Activated T-cell treated with anti-CD3 and anti-CD28 coated beads, Interleukin-2, amount 50 U/mL, for 4 hours (primary cell): ENCODE results near the gene FAP. TPM values are rescaled to one million over a fixed set of nuclear protein-coding genes. Genes with fewer than 3 reads are reported as not detected.

Source experiments
- ATAC-seq, 2 donors: fragments of 200-7000 bp; cut with Tn5 transposase; one replicate each; pipeline ENCODE4 v1.10.0; 2021
- DNase-seq: peaks from one replicate; pipeline ENCODE4 v3.0.0-alpha.2; 2020
- H3K27me3 Mint-ChIP-seq: one replicate; pipeline ENCODE4 v1.8.0; 2021; ENCODE audit warnings: low read depth, mixed read lengths
- H3K36me3 Mint-ChIP-seq: one replicate; pipeline ENCODE4 v1.8.0; 2022; ENCODE audit warnings: mixed read lengths; ENCODE audit not compliant: insufficient read depth
- H3K4me1 Mint-ChIP-seq: one replicate; pipeline ENCODE4 v1.8.0; 2021; ENCODE audit warnings: low read depth, mixed read lengths
- H3K4me3 Mint-ChIP-seq: one replicate; pipeline ENCODE4 v1.8.0; 2021; ENCODE audit warnings: mild to moderate bottlenecking, moderate library complexity, mixed read lengths
- H3K9me3 Mint-ChIP-seq: one replicate; pipeline ENCODE4 v1.8.0; 2021; ENCODE audit warnings: mixed read lengths
- total RNA-seq, 3 donors: library from RNA; stranded (reverse); gene quantifications; one replicate each; pipeline ENCODE4 v1.2.1, GENCODE V29; 2021

FAP gene
- total RNA-seq, 3 donors from 2014 or later: not detected

DNA sequence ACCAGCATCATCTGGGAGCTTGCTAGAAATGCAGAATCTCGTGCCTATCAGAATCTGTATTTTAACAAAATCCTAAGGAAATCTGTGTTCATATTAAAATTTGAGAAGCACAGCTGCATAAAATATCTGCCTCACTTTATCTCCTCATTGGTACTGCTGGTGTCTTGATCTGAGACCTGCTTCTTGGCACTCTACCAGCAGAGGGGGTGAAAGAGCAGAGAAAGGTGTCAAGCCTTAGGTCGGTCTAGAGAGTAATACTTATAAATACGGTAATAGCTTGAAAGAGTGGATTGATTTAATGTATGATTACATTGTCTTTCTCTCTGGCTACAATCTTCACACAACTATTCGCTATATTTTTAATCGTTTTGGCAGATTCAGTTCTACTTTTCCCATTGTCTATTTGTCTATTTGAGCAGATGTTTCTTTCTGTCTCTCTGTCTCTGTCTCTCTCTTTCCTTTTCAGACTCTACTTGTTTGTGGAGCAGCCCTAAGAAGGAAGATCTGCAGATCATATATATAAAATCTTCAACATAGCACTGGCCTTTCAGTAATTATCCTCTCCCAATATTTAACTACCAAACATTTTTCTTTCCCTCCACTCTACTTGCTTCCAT, 89.5 kb downstream of the FAP start:
- H3K4me3 Mint-ChIP-seq: no peak overlapping the region
- H3K9me3 Mint-ChIP-seq: no peaks in the 10 kb centered on the region
- DNase-seq: peak; percentile 48
- peak; percentile 86 to 93 for ATAC-seq
- peaks cover 15% of the 10 kb centered on the region for H3K27me3 Mint-ChIP-seq
- peaks cover 3% of the 10 kb centered on the region for H3K4me1 Mint-ChIP-seq
- H3K36me3 Mint-ChIP-seq: no peaks in the 10 kb centered on the region

DNA sequence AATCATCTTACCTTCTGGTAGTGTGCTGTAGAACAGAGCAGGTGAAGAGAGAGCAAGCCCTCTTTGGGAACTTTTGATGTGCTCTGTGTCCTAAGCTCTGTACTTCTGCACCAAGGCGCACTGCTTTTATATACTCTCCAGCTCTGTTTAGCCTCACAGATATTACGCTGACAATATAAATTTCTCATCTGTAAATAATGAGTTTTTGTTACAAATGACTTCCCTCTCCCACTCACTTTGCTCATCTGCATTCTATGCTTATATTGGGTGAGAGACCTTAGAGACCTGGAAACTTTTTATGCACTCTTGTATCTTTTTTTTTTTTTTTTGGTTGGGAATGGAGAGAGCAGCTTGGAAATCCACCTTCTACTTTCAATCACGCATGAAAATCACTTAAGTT, 91.1 kb downstream of the FAP start, which contains the start of gene GCG:
TSS of gene GCG (minus strand) at position 101 of the 400 bp plus-strand sequence. CDS start 3,069 bp downstream, outside the sequence.
- H3K9me3 Mint-ChIP-seq: no peaks in the 10 kb centered on the region
- ATAC-seq (no peak), DNase-seq (no peak)
- peaks cover 22% of the 10 kb centered on the region for H3K27me3 Mint-ChIP-seq
- H3K4me3 Mint-ChIP-seq: no peak within 1 kb of the TSS
- peaks cover 3% of the 10 kb centered on the region for H3K4me1 Mint-ChIP-seq
- no peaks in the 10 kb centered on the region for H3K36me3 Mint-ChIP-seq

DNA sequence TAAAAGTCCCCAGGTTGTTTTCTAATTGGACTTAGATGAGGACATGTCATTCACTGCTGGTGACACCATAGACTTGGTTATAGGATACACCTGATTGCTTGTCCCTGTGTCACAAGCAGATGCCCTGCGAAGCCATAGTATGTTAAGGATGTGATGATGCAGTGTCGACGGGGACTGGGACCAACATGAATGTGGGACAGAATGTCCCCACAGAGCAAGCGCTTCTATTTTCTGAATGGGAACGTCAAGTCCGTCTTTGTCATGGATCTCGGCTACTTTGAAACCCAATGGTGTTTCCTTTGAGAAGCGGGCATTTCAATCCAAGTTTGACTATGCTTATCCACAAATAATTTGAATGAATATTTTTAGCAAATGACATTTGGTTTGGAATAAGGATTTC, 93.3 kb downstream of the FAP start:
- DNase-seq: no peak
- H3K36me3 Mint-ChIP-seq: no peaks in the 10 kb centered on the region
- ATAC-seq: no peak
- no peaks in the 10 kb centered on the region for H3K9me3 Mint-ChIP-seq
- H3K27me3 Mint-ChIP-seq: peaks cover 30% of the 10 kb centered on the region
- H3K4me1 Mint-ChIP-seq: peaks cover 3% of the 10 kb centered on the region
- H3K4me3 Mint-ChIP-seq: no peak overlapping the region

GRCh38 chr2:162149466-162149865, 93.8 kb downstream of the FAP start:
- Mint-ChIP-seq H3K4me1 (peaks cover 3% of the 10 kb centered on the region), H3K9me3 (no peaks in the 10 kb centered on the region), H3K4me3 (no peak overlapping the region), H3K36me3 (no peaks in the 10 kb centered on the region), H3K27me3 (peaks cover 32% of the 10 kb centered on the region)
- ATAC-seq (no peak), DNase-seq (no peak)

- Mint-ChIP-seq H3K36me3 (no peaks in the 10 kb centered on the region), H3K27me3 (peaks cover 32% of the 10 kb centered on the region), H3K4me1 (peaks cover under 1% of the 10 kb centered on the region), H3K4me3 (no peak overlapping the region), H3K9me3 (no peaks in the 10 kb centered on the region)
- no peak for ATAC-seq
- no peak for DNase-seq
These were observed 94.3 kb downstream of the FAP start for GRCh38 chr2:162148956-162149355.

DNA sequence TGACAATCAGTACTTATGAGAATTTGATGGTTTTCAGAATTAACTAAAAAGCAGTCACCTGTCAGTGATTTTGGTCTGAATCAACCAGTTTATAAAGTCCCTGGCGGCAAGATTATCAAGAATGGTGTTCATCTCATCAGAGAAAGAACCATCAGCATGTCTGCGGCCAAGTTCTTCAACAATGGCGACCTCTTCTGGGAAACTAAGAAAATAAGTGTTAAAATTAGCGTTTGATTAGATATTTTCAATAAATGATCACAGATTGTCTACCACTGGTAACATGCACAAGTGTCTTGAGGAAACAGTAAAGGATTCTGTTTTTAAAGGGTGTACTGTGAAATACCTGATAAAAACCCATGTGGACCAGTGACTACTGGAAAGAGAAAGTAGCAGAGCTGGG, 99.3 kb downstream of the FAP start:
- Mint-ChIP-seq H3K27me3 (peaks cover 32% of the 10 kb centered on the region), H3K9me3 (no peaks in the 10 kb centered on the region), H3K4me1 (no peaks in the 10 kb centered on the region), H3K36me3 (no peaks in the 10 kb centered on the region), H3K4me3 (no peak overlapping the region)
- ATAC-seq (no peak), DNase-seq (no peak)

GRCh38 chr2:162138310-162138709, 104.9 kb downstream of the FAP start:
- Mint-ChIP-seq H3K9me3 (no peaks in the 10 kb centered on the region), H3K36me3 (no peaks in the 10 kb centered on the region), H3K4me3 (no peak overlapping the region), H3K27me3 (peaks cover 18% of the 10 kb centered on the region), H3K4me1 (no peaks in the 10 kb centered on the region)
- ATAC-seq (no peak), DNase-seq (no peak)

- DNase-seq (no peak), ATAC-seq (no peak)
- Mint-ChIP-seq H3K4me3 (no peak overlapping the region), H3K27me3 (no peaks in the 10 kb centered on the region), H3K9me3 (no peaks in the 10 kb centered on the region), H3K36me3 (no peaks in the 10 kb centered on the region), H3K4me1 (peaks cover 9% of the 10 kb centered on the region)
These were observed 115.8 kb downstream of the FAP start for GRCh38 chr2:162127422-162127821.

- no peak for ATAC-seq
- no peak overlapping the region for H3K4me3 Mint-ChIP-seq
- no peaks in the 10 kb centered on the region for H3K36me3 Mint-ChIP-seq
- no peak for DNase-seq
- no peaks in the 10 kb centered on the region for H3K9me3 Mint-ChIP-seq
- H3K4me1 Mint-ChIP-seq: peaks cover 9% of the 10 kb centered on the region
- no peaks in the 10 kb centered on the region for H3K27me3 Mint-ChIP-seq
These were observed 116.7 kb downstream of the FAP start for GRCh38 chr2:162126527-162126926.

DNA sequence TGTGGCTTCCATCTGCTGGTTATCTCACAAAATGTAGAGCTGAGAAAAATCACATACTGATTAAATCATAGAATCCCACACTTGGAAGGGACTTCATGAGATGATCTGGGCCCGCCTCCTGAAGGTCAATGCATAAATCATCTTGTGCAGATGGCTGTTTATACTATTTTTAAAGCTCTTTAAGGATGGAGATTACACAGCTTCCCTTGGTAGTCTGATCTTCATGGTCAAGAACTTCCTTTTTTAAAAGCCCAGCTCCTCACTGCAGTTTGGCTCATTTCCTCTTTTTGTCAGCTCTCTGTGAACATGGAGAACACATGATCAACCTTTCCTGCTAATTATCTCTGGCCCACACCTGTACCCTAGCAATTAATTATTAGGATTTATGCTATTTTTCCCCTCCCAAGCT, 117.1 kb downstream of the FAP start:
- Mint-ChIP-seq H3K9me3 (no peaks in the 10 kb centered on the region), H3K4me3 (no peak overlapping the region)
- DNase-seq: no peak

DNA sequence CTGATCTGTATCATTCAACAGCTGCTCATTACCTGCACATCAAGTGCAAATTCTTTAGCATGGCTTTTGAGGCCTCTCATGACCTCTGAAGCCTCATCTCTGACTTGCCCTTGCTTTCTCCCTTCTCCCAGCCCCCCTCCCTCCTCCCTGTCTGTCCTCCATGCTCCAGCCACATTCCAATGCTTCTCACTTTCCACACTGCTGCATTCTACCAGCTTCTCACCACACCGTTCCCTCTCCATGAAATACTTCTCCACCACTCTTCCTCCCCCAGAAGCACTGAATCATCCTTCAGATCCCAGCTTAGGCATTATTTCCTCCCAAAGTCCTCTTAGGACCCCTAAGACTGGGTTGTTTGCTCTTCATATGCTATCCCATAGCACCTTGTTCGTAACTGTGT, 118.1 kb downstream of the FAP start:
- Mint-ChIP-seq H3K36me3 (no peaks in the 10 kb centered on the region), H3K4me3 (no peak overlapping the region), H3K9me3 (no peaks in the 10 kb centered on the region), H3K27me3 (no peaks in the 10 kb centered on the region), H3K4me1 (peaks cover 9% of the 10 kb centered on the region)
- DNase-seq: no peak
- ATAC-seq: no peak

More for the DNA sequence above, 117.1 kb downstream of the FAP start:
- ATAC-seq: no peak
- Mint-ChIP-seq H3K27me3 (no peaks in the 10 kb centered on the region), H3K36me3 (no peaks in the 10 kb centered on the region), H3K4me1 (peaks cover 9% of the 10 kb centered on the region)

DNA sequence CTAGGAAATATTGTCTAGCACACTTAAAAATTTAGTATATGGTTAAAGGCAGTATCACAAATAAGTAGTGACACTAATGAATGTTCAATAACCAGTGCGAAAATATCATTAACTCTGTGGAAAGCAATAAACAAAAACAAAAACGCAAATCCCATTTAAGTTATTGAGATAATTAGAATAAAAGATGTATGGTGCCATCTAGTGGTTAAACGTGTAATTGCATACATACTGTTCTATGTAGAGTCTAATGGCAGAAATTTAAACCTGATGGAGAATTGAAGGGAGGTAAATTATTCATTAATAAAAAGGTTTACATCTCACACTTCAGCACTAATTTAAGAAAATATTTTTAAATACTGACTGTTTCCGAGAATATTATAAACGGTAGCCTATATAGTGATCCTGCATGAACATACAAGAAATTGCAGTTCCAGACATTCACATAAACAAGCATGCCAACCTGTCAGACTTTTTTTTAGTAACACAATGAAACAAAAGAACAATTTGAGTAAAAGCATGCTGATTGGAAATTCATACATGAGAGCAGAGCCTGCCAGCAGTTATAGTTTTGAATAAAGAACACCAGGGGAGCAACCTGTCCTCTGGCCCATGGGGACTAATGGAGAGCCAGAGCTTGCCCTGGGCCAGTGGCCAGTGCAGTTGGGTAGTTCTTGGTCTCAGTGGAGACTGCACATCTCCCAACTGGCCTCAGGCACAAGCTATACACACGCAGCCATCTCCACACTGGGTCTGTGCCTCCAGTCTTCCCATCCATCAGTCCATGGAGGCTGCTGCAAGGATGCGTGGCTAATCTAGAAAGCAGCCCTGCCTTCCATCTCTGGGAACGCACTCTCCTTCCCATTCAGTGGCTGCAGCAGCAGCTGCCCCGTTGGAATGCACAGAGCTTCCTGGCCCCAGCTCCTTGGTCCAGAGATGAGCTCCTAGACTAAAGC, 119.2 kb downstream of the FAP start:
- H3K9me3 Mint-ChIP-seq: no peaks in the 10 kb centered on the region
- no peaks in the 10 kb centered on the region for H3K36me3 Mint-ChIP-seq
- ATAC-seq (no peak), DNase-seq (no peak)
- no peak overlapping the region for H3K4me3 Mint-ChIP-seq
- no peaks in the 10 kb centered on the region for H3K27me3 Mint-ChIP-seq
- H3K4me1 Mint-ChIP-seq: peaks cover 9% of the 10 kb centered on the region
